ENCODE data around the gene AQP1.

Gene AQP1

GRCh38 chr7:30937416-30937815 is 25.8 kb downstream of the AQP1 start:
- DNase-seq (ENCODE audit: low read depth) = no peak
- TF ChIP-seq CTCF (conservative IDR thresholded peaks at IDR 0.05; ENCODE audit: low read depth, low read length) = no peak

GRCh38 chr7:30938435-30939316 is 27.0 kb downstream of the AQP1 start:
- H3K4me3 ChIP-seq (ENCODE audit: low read depth, low read length) = peak overlapping the region; percentile 6
- peak; percentile 96 for TF ChIP-seq CTCF (conservative IDR thresholded peaks at IDR 0.05; ENCODE audit: low read depth, low read length)
- peak; percentile 78 for DNase-seq (ENCODE audit: low read depth)

More at GRCh38 chr7:30937416-30937815, 25.8 kb downstream of the AQP1 start:
- no peak overlapping the region for H3K4me3 ChIP-seq (ENCODE audit: low read depth, low read length)

GRCh38 chr7:30941582-30942323 is 30.1 kb downstream of the AQP1 start:
- no peak for TF ChIP-seq CTCF (conservative IDR thresholded peaks at IDR 0.05; ENCODE audit: low read depth, low read length)
- H3K4me3 ChIP-seq (ENCODE audit: low read depth, low read length) = no peak overlapping the region

GRCh38 chr7:30950197-30950596 is 38.5 kb downstream of the AQP1 start:
- DNase-seq (ENCODE audit: low read depth) = no peak
- no peak overlapping the region for H3K4me3 ChIP-seq (ENCODE audit: low read depth, low read length)
- no peak for TF ChIP-seq CTCF (conservative IDR thresholded peaks at IDR 0.05; ENCODE audit: low read depth, low read length)

More at GRCh38 chr7:30941582-30942323, 30.1 kb downstream of the AQP1 start:
- no peak for DNase-seq (ENCODE audit: low read depth)

GRCh38 chr7:30954914-30955313 is 43.3 kb downstream of the AQP1 start:
- H3K4me3 ChIP-seq (ENCODE audit: low read depth, low read length) = no peak overlapping the region
- DNase-seq (ENCODE audit: low read depth) = no peak
- no peak for TF ChIP-seq CTCF (conservative IDR thresholded peaks at IDR 0.05; ENCODE audit: low read depth, low read length)

GRCh38 chr7:30956704-30957103 is 45.1 kb downstream of the AQP1 start:
- no peak for TF ChIP-seq CTCF (conservative IDR thresholded peaks at IDR 0.05; ENCODE audit: low read depth, low read length)
- no peak for DNase-seq (ENCODE audit: low read depth)
- H3K4me3 ChIP-seq (ENCODE audit: low read depth, low read length) = no peak overlapping the region
